Smooth muscle cell of the brain vasculature (primary cell): ENCODE results near the gene SHROOM3.

Source experiments
- DNase-seq: peaks from one replicate; pipeline ENCODE4 v3.0.0-alpha.2; 2012; ENCODE audit warnings: low read depth, low spot score

SHROOM3 gene

DNA sequence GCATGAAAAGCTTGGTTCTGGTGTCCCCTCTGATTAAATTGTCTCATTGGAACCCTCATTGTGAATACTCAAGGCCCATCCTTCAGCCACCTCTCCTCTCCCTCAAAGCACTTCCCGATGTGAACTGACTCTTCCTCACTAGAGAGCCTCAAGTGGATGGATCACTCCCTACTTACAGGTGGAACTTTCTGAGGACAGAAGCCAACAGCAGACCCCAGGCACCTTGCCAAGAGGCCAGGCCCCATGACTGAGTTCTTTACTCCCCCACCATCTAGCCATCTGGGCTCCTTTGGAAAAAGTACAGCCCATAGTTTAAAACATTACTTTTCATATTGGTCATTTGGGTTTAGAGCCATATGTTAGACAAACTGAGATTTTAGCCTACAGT is 224.1 kb downstream of the SHROOM3 start:
- DNase-seq, result no peak

DNA sequence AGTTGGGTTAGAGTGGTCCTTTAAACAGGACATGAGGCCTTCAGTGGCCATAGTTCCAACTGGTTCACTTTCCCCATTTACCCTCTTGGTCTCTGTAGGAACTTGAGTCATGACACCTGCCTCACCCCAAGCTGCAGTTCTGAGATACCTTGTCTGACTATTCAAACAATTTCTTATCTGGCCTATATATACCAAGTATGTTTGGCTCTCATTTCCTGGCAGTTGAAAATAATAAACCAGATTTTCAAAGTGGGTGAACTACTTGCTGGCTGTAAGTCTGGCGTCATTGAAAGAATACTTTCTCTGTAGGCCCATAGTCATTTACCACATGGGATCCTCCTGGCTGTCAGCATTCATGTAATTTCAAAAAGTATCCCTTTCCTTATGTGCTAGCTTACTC is 228.8 kb downstream of the SHROOM3 start:
- no peak for DNase-seq

DNA sequence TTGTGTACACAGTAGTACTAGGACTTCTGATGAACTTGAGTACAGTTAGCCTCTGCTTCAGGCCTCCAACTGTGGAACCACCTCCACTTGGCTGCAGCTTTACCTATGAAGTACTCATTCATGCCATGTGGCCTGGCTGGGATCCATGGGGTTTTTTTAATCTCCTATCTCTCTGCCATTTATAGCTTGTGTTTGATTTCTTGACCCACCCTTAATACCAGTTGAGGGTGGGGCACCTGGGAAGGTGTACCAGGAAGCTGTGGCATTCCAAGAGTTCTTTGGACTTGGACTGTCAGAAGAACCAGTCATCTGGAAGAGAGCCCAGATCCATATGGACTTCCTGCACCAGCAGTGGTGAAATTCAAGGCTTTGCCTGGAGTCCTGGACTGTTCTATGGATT is 230.1 kb downstream of the SHROOM3 start:
- DNase-seq, result no peak

DNA sequence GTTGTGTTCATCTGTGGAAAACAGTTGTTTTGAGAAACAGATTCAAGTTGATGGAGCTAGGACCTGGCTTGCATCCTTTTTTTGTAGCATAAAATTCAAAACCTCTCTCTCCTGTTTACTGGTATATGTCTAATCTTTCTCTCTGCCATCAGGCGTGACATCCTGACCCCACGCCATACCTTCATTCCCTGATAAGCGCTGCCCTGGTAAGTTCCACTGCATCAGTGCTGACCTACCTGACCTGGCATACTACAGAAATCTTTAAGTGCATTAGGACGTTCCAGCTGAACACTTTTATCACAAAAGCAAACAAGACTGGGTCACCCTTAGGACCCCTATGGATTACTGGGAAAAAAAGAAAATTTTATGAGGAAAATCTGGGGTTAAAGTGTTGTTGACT is 230.7 kb downstream of the SHROOM3 start:
- DNase-seq, result no peak

DNA sequence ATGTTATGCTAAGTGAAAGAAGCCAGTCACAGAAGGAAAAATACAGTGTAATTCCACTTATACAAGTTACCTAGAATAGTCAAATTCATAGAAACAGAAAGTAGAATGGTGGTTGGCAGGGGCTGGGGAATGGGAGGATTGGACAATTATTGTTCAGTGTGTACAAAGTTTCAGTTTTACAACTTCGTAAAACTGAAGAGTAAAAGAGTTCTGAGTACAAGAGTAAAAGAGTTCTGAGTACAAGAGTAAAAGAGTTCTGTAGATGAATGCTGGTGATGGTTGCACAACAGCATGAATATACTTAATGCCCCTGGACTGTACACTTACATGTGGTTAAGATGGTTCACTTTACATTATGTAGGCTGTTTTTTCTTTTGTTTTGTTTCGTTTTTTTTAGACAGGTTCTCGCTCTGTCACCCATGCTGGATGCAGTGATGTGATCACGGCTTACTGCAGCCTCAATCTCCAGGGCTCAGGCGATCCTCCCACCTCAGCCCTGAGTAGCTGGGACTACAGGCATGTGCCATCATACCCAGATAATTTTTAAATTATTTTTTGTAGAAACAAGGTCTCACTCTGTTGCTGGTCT is 232.0 kb downstream of the SHROOM3 start:
- DNase-seq, result no peak

DNA sequence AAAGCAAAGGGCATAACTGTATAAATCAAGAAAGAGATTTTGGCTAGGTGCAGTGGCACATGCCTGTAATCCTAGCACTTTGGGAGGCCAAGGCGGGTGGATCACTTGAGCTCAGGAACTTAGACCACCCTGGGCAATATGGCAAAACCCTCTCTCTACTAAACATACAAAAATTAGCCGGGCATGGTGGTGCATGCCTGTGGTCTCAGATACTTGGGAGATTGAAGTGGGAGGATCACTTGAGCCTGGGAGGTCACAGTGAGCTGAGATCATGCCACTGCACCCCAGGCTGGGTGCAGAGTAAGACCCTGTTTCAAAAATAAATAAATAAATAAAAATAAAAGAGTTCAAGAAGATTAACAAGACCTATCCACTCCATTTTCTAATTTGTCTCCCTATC is 235.6 kb downstream of the SHROOM3 start:
- no peak for DNase-seq

DNA sequence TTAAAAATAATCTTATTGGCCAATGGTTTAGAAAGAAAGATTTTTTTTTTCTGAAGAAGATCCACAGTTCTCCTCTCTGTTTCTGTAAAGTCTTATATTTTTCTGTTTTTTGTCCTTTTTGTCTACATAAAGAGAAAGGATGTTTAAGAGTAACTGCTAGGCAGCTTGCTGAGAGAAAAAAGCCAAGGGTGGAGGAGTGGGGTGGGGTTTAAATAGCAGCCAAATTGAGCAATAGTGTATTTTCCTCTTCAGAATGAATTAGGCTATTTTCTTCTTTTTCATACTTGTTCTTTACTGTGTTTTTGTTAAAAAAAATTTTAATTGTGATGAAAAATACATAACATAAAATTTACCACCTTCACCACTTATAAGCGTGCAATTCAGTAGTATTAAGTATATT is 238.3 kb downstream of the SHROOM3 start:
- DNase-seq, result no peak

DNA sequence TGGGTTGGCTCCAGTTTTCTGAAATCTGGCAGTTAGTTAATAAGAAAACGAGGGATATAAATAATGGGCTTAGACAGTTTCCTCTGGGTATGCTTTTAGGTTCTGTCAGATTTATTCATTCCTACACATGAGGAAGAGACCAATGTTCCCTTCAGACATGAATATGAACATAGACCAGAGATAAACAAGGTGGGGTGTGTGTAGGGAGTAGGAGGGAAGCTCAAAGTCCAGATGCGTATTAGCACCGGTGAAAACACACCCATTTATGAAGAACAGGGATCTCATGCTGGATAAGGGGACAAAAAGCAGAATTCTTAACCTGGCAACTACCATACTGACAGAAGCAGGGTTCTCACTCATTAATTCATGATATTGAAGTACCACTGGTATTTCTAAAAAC is 240.0 kb downstream of the SHROOM3 start:
- DNase-seq, result no peak

DNA sequence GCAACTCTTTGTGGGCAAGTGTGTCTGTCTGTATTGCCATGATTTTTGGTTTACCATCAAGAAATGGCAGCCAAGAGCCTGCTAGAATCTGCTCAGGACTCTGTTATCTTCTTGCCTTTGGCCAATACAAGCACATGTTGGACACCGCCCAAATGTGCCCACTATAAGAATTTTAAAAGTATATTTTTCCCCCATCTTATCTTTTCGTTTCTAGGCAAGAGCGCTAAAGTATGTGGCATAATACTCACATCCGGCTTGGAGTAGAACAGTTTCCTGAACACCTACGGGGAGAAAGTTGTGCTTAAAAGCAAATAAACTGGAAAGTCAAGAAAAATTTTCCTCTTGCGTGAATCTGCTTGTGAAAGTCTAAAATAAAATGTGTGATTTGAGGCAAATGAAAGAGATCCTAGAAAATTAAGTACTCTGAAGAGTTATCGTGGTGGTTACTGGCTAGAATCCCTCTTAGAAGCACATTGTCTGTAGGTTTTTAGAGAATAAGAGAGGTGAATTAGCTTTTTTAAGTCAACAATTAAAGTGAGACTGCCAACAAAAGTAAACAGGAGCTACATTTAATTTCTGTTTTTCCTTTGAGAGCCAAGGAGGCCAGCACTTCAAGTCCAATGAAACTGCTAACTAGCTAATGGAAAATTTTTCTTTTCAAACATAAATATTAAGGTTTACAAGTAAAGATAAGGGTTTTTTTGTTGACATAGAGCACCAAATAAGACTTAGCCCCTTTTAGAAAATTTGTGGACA is 242.7 kb downstream of the SHROOM3 start:
- DNase-seq, result no peak

DNA sequence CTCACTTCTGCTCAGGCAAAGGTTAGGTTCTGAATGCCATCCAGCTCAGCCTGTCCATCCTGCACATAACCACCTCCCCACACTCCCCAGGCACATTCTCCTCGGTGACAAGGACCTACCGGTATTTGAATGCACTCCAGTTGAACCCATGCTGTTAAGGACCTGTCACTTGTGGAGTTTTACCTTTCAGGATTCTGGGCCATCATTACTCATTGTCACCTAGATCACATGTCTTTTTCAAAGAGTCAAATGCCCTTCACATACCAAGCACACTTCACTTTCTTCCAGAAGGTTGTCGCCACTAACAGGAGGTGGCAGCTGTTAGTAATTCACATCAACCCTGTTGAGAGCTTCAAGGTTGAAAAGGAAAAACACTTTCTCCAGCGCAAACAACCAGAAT is 244.7 kb downstream of the SHROOM3 start:
- no peak for DNase-seq

DNA sequence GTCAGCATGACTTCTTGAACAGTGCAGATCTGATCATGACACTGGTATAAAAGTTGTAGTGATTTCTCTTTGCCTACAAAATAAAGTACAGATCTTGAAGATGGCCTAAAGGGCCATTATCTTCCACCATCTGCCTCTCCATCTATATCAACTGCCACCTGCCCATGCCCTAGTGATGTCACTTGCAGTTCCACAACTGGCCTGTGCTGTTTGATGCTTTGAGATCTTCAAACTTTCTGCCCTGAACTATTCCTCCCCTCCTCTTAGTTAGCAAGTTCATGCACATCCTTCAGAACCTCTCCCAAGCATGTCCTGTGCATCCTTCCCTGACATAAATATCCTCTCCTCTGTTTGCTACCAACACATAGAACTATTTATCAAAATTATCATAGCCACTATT is 245.9 kb downstream of the SHROOM3 start:
- DNase-seq, result no peak

DNA sequence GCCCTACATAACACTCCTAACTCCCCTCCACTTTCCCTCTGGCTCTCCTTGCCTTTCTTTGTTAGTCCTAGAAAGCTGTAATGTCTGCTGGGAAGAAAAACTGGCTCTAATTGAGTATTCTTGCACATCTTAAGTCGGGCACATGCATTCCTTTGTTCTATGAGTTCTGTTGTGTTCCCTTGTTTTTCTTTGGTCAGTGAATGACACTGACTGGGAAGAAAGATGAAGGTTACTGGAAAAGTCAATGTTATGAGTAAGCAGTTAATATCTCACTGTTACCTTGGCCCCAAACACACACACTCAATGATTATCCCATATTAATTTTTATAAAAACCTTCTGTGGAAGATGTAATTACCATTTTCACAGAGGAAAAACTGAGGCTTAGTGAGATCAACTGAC is 247.0 kb downstream of the SHROOM3 start:
- DNase-seq, result no peak

DNA sequence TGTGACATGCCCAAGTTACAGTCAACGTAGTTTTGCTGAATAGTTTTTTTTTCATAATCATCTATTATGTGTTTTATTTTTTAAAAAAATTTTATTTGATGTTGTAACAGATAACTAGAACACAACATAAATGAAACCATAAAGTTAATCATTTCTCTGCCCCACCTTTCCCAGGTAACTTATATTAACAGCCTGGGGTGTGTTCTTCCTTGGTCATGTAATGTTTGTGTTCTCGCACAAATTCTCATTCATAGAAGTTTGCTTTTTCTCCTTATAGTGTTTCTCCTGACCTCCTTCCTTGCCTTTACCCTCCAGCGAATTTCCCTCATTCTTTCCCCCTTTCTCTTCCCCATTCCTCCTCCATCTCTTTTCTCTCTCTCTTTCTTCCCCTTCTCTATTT is 248.1 kb downstream of the SHROOM3 start:
- DNase-seq, result no peak

DNA sequence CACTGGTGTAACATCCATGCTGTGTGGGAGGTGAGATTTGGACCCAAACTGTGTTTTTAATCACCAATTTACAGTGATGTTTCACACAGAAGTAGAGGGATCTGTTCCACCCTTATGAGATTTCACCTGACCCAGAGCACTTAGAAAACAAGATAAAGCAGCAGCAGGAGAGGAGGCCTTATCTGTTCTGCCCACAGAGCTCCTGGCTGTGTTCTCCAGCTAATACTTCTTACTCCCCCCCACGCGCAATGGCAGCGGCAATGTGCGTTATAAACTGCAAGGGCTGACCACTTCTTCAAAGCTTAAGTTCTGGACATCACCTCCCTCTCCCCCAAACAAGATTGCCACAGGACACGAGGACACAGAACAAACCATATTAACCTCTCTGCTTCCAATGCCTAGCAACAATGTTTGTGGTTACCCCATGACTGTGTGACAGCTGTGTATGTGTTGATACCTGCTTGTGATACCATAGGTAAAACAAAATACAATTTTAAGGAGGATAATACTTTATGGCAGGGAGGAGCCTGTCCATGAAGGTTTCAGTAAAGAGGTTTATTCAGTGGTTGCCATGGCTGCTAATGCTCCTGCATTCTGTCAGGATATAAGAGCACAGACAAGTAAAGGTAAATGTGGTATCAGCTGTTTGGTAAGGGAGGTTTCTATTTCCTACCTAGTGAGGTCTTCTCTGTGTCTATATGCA is 252.9 kb downstream of the SHROOM3 start:
- no peak for DNase-seq

DNA sequence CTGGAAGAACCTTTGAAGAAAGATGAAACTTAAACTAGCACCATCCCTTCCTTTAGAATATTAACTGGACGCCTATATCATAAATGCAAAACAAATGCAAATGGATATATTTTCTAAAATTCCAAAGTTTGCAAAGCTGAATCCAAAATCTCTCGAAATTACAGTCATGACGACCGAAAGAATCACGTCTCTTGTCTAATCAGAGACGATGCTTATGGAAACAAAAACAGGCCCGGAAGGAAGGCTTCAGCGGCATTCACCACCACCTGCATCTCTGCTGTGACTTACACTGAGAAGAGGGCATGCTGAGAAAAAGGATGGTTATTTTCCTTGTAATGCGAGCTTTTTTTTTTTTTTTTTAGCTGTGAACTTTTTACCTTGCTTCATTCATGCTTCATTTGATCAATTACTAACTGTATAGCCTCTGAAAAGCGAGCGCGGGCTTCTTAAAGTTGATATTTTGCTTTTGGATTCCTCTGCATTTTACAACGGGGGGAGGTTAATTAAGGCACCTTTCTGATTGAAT is 253.7 kb downstream of the SHROOM3 start:
- DNase-seq, result no peak

DNA sequence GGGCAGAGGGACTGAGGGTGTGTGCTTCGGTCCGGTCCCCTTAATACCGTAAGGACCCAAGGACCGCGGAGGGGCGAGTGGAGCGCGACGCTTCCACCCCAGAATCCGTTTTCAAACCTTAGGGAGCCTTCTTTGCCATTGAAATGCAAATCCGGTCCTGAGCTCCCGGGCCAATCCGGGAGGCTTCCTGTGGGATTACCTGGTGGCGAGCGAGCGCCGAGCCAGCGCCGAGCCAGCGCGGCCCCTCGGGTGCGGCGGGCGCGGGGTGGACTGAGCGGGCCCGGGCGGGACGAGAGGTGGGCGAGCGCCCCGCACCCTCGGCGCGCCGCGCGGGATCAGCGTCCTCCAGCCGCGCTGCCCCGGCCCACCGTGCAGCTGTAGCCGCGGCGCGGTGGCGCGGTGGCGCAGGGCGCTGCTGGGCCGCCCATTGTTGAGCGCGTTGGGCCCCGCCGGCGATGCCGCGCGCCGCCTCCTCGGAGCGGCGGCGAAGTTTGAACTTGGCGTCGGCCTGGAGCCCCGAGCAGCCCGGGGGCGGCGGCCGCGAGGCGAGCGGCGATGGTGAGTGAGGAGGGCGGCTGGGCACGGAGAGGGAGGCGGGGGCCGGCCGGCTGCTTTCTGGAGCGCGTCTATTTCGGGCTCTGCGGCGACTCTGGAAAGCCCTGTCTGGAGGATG is 254.3 kb downstream of the SHROOM3 start:
- DNase-seq, result no peak

DNA sequence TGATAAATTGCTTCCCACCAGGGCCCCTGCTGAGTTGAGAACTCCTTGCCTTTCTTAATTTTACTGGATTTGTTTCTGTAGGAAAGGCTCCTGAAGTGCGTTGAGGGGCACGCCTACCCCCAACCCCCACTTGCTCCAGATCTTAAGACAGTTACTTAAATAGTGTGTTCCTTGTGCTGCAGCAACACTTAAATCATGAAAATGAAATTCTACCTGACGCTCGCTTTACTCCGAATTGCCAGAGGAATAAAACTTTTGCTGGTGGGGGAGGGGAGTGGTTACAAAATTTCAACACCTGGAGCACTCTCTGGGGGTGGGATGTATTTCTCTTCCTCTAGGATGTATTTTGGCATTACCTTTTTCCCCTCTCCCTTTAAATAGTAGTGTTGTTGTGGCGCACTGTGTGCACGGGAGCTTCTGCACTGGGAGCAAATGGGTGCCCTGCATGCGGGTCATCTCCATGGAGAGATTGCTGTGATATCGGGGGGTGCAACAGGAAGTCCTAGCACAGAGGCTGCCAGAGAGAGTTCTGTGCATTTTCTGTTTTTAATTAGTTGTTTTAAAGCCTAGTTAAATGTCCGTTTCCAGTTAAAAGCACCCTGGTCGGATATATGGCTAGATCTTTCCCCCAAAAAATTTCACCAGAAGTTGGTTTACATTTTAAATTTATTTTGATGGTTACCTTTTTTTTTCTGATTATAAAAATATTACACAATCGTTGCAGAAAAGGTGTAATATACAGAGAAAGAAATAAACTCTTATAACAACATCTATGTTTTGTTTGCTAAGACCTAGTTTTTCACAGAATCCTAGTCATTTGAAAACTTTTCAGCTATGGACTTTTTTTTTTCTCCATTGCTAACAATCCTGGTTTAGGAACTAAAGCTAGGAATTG is 255.2 kb downstream of the SHROOM3 start:
- DNase-seq, result no peak

DNA sequence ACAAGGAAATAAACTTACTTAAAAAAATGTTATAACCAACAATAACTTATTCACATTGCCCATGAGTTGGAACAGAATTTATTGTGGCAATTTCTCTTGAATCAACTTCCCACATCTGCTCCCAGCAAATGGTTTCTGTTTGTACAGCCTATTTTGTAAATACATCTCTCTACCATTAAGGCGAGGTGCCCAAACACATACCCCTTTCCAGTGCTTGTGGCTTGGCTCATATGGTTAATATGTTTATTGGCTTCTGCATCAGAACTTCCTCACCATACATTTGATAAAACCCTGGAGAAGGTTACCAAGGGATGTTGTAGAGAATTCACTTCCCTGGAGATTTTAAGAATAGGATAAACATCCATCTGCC is 255.9 kb downstream of the SHROOM3 start:
- DNase-seq, result no peak

DNA sequence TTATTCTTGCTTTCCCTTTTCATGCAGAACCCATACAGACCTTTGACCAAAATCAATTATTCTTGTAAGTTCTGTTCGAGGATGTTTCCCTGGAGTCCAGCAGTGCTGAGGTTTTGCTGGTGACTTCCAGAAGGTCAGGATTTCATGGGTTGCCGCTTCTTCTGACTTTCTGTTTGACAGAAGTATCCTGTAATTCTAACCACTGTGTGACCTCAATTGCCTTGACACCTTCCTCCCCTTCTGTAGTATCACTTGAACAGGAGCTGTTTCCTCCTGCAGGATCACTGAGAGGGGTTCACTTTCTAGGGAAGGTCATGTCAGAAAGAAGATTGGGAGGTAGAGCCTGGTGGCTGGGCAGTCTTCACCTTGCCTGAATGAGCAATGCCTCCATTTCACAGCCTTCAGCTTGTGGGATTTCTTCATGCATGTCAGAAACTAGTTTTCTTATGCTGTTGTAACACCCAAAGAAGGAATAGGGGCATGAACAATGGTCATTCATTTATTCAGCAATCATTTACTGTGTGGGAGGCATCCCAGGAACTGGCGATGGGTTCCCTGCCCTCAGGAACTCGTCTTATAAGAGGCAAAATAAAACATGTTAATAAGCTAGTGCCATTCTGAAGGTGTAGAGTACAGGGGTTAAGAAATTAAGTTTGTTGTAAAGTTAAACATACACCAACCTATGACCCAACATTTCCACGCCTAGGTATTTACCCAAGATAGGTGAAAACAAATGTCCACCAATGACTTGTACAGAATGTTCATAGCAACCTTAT is 257.0 kb downstream of the SHROOM3 start:
- no peak for DNase-seq

DNA sequence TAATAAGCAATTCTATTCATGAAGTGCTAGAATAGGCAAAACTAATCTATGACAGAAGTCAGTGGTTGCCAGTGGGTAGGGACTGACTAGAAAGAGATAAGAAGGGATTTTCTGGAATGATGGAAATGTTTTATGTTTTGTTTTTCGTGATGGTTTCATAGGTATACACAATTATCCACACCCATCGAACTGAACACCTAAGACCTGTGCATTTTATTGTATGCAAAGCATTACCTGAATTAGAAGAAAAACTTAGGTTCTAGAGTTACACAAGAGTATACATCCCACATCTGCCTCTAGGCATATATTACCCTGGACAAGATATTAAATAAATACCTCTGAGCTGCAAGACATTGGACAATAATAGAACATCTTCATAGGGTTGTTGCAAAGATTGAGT is 257.7 kb downstream of the SHROOM3 start:
- no peak for DNase-seq

DNA sequence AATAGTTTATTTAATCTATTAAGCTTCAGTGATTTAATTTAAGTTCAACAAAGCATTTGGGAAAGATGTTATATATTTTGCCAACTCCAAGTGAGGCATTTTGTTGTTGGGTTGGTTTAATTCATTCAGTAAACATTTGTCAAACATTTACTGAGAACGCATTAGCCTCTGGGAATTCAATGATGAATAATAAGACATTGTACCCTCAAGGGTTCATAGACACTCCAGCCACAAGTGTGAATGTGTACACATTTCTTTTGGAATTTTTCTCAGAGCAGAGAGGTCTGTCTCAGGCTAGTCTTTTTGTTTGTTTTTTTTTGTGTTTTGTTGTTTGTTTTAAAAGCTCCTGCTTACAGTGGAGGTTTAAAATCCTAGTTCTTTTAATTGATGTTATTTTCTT is 259.0 kb downstream of the SHROOM3 start:
- DNase-seq, result no peak
